ENCODE results near the gene KNSTRN. TPM values are rescaled to one million over a fixed set of nuclear protein-coding genes. Genes with fewer than 3 reads are reported as not detected.

The KNSTRN gene
- total and polyA plus RNA-seq, 4 donors = 3.4 to 28.1 (median 8.9) TPM

DNA sequence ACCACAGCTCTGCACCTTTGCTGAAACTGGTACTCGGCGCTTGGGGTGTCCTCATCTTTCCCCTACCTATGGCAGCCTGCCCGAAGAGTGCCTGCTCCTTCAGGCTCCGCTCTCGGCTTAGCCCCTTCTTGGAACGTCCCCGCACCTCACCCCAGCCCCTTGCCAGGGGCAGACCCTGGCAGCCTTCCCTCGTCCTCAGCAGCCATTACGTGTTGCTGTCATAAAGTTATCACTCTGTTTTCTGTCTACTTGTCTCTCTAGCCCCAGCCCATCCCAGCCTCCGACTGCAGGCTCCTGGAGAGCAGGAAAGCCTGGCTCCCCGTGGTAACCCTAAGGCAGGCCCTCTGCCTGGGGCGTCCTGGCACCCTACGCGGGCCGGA is 53.2 kb downstream of the KNSTRN start:
- Histone ChIP-seq H3K36me3 (ENCODE audit: control insufficient read depth in 4 of 4, insufficient read depth in 3 of 4, low read depth in 1 of 4, low read length in 3 of 4) (no peaks in the 10 kb centered on the region), H3K4me1 (ENCODE audit: control insufficient read depth in 4 of 4, insufficient read depth in 4 of 4, low read length in 3 of 4) (peaks cover 10 to 25% (median 19%) of the 10 kb centered on the region in 4 donors), H3K9ac (ENCODE audit: low read depth in 1 of 2, low read length in 2 of 2) (no peak overlapping the region), H3K27ac (ENCODE audit: low read depth in 1 of 2, low read length in 2 of 2) (no peak overlapping the region), H3K9me3 (ENCODE audit: control insufficient read depth in 4 of 4, low read length in 3 of 4) (no peaks in the 10 kb centered on the region), H3K27me3 (ENCODE audit: control insufficient read depth in 4 of 4, insufficient read depth in 4 of 4, low read length in 3 of 4) (peaks cover 0 to 6% (median 0%) of the 10 kb centered on the region in 4 donors), H3K4me3 (ENCODE audit: low read depth in 1 of 3, low read length in 3 of 3) (peak overlapping the region in 1 of 3 donors; percentile 12)
- WGBS = 23% methylated on average over 15 of the region's 15 CpGs
- DNase-seq (ENCODE audit: low spot score) = no peak
- TF ChIP-seq RAD21 (IDR thresholded peaks at IDR 0.05) (no peak), EGR1 (IDR thresholded peaks at IDR 0.05; ENCODE audit: low read depth in 2 of 2) (no peak), JUND (IDR thresholded peaks at IDR 0.05) (no peak), HNF4A (conservative IDR thresholded peaks at IDR 0.05) (no peak), GABPA (IDR thresholded peaks at IDR 0.05 in 1 of 2, conservative IDR thresholded peaks at IDR 0.05 in 1 of 2) (no peak), FOXA2 (IDR thresholded peaks at IDR 0.05) (no peak), NR2F2 (IDR thresholded peaks at IDR 0.05) (no peak), TAF1 (conservative IDR thresholded peaks at IDR 0.05) (no peak), FOXA1 (IDR thresholded peaks at IDR 0.05) (no peak), SP1 (IDR thresholded peaks at IDR 0.05) (no peak), RXRA (IDR thresholded peaks at IDR 0.05) (no peak), HNF4G (IDR thresholded peaks at IDR 0.05) (no peak), YY1 (IDR thresholded peaks at IDR 0.05) (no peak)
- TF ChIP-seq, protein P1, sequence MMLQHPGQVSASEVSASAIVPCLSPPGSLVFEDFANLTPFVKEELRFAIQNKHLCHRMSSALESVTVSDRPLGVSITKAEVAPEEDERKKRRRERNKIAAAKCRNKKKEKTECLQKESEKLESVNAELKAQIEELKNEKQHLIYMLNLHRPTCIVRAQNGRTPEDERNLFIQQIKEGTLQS (IDR thresholded peaks at IDR 0.05) = no peak
- TF ChIP-seq, protein P2, sequence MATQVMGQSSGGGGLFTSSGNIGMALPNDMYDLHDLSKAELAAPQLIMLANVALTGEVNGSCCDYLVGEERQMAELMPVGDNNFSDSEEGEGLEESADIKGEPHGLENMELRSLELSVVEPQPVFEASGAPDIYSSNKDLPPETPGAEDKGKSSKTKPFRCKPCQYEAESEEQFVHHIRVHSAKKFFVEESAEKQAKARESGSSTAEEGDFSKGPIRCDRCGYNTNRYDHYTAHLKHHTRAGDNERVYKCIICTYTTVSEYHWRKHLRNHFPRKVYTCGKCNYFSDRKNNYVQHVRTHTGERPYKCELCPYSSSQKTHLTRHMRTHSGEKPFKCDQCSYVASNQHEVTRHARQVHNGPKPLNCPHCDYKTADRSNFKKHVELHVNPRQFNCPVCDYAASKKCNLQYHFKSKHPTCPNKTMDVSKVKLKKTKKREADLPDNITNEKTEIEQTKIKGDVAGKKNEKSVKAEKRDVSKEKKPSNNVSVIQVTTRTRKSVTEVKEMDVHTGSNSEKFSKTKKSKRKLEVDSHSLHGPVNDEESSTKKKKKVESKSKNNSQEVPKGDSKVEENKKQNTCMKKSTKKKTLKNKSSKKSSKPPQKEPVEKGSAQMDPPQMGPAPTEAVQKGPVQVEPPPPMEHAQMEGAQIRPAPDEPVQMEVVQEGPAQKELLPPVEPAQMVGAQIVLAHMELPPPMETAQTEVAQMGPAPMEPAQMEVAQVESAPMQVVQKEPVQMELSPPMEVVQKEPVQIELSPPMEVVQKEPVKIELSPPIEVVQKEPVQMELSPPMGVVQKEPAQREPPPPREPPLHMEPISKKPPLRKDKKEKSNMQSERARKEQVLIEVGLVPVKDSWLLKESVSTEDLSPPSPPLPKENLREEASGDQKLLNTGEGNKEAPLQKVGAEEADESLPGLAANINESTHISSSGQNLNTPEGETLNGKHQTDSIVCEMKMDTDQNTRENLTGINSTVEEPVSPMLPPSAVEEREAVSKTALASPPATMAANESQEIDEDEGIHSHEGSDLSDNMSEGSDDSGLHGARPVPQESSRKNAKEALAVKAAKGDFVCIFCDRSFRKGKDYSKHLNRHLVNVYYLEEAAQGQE (IDR thresholded peaks at IDR 0.05) = no peak
- TF ChIP-seq, protein P3, sequence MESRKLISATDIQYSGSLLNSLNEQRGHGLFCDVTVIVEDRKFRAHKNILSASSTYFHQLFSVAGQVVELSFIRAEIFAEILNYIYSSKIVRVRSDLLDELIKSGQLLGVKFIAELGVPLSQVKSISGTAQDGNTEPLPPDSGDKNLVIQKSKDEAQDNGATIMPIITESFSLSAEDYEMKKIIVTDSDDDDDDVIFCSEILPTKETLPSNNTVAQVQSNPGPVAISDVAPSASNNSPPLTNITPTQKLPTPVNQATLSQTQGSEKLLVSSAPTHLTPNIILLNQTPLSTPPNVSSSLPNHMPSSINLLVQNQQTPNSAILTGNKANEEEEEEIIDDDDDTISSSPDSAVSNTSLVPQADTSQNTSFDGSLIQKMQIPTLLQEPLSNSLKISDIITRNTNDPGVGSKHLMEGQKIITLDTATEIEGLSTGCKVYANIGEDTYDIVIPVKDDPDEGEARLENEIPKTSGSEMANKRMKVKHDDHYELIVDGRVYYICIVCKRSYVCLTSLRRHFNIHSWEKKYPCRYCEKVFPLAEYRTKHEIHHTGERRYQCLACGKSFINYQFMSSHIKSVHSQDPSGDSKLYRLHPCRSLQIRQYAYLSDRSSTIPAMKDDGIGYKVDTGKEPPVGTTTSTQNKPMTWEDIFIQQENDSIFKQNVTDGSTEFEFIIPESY (IDR thresholded peaks at IDR 0.05) = no peak
- TF ChIP-seq, protein P4, sequence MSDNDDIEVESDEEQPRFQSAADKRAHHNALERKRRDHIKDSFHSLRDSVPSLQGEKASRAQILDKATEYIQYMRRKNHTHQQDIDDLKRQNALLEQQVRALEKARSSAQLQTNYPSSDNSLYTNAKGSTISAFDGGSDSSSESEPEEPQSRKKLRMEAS (IDR thresholded peaks at IDR 0.05) = no peak
- TF ChIP-seq, protein P5, sequence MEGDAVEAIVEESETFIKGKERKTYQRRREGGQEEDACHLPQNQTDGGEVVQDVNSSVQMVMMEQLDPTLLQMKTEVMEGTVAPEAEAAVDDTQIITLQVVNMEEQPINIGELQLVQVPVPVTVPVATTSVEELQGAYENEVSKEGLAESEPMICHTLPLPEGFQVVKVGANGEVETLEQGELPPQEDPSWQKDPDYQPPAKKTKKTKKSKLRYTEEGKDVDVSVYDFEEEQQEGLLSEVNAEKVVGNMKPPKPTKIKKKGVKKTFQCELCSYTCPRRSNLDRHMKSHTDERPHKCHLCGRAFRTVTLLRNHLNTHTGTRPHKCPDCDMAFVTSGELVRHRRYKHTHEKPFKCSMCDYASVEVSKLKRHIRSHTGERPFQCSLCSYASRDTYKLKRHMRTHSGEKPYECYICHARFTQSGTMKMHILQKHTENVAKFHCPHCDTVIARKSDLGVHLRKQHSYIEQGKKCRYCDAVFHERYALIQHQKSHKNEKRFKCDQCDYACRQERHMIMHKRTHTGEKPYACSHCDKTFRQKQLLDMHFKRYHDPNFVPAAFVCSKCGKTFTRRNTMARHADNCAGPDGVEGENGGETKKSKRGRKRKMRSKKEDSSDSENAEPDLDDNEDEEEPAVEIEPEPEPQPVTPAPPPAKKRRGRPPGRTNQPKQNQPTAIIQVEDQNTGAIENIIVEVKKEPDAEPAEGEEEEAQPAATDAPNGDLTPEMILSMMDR (IDR thresholded peaks at IDR 0.05; ENCODE audit: low read depth, low read length, missing input control) = no peak

All from liver (tissue), 9 donors.